Amygdala (tissue), 56 donors: ENCODE data around the gene ALKBH3.
A peak's percentile ranks its signal among the peaks of the same experiment; 100 is the strongest.

Source experiments
- DNase-seq, 56 donors: peaks; one replicate each; lab custom pipeline; 2025; lab: John Stamatoyannopoulos, UW

Gene ALKBH3

DNA sequence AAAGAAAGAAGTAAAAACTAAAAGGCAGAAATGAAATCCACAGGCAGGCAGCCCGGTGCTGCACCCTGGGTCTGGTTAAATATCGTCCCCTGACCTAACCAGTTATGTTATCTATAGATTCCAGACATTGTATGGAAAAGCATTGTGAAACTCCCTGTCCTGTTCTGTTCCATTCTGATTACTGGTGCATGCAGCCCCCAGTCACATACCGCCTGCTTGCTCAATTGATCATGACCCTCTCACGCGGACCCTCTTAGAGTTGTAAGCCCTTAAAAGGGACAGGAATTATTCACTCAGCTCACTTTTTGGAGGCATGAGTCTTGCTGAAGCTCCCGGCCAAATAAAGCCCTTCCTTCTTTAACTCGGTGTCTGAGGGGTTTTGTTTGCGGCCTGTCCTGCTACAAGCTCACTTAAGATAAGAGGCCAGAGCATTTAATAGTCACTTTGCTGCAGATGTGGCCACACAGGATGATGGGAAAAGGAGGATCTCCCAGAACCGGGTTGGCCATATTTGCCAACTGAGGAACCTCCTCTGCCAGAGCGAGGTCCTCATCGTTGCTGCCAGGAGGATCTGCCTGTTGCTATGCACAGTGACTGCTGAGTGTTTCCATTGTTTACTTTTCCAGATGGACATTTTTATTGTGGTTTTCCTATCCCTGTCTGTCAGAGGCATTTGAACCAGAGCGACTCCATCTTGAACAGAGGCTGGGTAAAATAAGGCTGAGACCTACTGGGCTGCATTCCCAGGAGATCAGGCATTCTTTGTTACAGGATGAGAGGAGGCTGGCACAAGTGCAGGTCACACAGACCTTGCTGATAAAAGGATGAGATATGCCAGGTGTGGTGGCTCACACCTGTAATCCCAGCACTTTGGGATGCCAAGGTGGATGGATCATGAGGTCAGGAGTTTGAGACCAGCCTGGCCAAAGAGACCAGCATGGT lies 72.0 kb downstream of the ALKBH3 start:
- DNase-seq = no peak

DNA sequence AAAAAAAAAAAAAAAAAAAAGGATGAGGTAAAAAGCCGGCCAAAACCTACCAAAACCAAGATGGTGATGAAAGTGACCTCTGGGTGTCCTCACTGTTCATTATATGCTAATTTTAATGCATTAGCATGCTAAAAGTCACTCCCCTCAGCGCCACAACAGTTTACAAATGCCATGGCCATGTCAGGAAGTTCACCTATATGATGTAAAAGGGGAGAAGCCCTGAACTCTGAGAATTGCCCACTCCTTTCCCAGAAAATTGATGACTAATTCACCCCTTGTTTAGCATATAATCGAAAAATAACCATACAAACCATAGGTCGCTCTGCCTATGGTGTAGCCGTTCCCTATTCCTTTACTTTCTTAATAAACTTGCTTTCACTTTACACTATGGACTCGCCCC lies 72.9 kb downstream of the ALKBH3 start:
- no peak for DNase-seq

DNA sequence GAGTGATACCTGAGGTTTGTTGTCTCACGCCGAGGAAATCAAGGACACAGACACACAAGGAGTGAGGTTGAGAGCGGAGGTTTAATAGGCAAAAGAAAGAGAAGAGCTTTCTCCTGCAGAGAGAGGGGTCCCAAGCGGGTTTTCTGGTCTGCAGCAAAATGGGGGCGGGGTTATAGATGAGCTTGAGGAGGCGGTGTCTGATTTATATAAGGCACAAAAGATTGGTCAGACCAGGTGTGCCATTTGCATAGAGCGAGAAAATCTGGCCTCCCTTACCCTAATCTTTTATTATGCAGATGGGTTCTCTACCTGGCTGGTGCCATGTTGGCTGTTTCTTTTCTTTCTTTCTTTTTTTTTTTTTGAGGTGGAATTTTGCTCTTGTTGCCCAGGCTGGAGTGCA lies 73.6 kb downstream of the ALKBH3 start:
- no peak for DNase-seq

DNA sequence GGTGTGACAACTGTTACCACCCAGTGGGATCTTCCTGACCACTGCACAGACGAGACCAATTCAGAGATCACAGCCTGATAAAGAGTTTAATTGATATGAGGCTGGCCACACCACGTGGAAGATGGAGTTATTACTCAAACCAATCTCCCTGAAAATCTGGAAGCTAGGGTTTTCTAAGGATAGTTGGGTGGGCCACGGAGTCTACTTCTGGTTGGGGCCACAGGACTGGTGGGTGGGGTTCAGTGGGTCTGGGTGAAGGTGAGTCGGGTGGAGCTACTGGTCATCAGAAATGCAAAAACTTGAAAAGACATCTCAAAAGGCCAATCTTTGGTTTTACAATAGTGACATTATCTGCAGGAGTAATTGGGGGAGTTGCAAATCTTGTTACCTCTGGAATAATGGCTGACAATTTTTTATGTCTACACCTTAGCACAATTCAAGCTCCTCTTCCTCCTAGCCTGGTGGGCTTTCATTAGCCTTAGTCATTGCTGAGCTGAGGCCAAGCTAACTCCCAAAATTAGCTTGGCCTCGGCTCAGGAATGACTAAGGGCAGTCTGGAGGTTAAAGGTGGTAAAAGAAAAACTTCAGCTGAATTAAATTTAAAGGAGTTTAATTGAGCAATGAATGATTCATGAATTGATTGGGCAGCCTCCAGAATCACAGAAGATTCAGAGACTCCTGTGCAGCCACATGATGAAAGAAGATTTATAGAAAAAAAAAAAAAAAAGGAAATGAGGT lies 74.9 kb downstream of the ALKBH3 start:
- no peak for DNase-seq

DNA sequence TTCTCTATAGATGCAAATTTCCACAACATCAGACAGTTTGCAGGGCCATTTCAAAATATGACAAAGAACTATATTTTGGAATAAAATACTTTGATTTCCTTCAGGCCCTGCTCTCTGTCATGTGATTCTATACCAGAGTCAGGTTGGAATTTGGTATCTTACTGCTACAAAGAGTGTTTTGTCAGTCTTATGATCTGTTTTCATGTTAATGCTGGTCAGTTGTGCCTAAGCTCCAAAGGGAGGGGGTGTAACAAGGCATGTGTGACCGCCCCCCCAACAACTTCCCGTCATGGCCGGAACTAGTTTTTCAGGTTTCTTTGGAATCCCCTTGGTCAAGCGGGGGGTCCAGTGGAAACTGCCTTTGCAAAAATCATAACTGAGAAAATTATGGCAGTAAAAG lies 76.9 kb downstream of the ALKBH3 start:
- no peak for DNase-seq

DNA sequence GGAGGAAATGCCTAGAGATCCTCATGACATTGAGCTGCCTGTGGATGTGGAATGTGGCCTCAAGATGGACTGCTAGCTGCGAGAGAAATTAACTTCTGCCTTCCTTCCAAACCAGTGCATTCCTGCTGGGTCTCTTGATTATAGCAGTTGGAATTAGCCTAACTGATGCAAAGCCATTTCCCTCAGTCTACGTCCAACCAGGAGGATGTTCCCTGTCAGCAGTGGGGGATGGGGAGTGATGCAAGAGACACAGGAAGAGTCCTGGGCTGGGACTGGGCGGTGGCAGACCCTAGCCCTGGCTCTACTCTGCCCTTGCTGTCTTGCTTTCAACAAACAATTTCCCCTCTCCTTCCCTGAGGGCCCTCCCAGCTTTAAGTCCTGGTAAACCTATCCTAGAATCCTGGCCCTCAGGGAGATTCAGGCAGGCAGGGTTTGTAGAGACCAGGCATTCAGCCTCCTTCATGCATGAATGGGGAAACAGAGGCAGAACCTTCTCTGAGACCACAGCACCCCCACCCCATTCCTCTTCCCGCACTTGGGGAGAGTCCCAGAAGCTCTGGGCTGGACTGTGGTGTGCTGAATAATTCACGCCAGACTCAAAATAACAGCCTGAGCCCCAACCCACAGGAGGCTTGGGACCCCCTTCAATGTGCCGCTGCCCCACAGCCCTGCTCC lies 78.8 kb downstream of the ALKBH3 start:
- DNase-seq = no peak

DNA sequence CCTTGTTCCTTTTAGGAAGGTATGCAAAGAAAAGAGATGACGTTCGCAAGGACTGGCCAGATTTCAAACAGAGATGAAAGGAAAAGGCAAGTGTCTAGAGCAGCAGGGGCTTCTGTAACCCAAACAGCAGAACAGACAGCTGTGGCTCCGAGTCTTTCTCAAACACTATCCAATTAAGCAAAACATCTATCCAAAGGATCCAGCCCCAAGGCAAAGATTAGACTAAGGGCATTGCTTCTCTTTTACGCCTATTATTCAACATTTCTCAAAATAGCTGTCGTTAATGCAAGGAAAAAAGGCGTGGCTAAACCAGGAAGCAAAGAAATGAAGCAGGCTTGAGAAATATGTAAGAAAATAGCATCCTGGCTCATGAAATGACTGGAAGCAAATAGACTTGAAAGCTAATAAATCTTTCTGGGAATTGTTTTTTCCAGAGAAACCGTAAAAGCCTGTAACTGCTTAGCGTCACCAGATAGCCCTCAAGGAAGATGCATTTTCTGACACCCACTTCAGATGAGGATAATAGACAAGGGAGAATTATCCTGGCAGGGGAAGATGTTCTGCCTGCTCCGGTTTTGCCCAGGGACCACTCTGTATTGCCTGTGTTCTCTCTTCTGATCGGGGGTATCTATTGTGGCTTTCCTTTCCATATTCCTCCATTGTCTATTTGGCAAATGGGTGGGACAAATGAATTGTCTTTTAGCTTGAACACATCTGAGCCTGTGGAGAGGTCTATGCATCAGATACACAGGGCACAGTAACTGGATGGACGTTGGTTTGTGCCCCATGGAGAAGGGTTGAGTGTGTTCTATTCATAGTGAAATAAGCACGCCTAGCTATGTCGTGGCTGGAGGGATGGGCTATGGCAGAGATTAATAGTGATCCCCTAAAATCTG lies 82.0 kb downstream of the ALKBH3 start:
- no peak for DNase-seq

DNA sequence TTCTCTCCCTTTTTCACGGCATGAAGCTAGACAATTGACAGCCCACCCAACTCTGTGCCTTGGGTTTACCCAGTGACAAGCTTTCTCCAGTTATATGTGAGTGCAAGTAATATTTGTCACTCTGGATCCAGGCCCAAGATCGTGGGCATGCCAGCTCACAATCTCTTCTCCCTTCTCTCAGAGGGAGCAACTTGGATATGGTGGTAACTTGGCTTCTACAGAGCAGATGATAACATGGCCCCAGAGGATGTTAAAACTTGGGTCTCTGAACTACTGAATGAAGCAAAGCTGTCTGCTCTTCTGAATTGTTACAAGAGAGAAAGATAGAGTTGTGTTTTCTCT lies 82.6 kb downstream of the ALKBH3 start:
- DNase-seq = no peak

DNA sequence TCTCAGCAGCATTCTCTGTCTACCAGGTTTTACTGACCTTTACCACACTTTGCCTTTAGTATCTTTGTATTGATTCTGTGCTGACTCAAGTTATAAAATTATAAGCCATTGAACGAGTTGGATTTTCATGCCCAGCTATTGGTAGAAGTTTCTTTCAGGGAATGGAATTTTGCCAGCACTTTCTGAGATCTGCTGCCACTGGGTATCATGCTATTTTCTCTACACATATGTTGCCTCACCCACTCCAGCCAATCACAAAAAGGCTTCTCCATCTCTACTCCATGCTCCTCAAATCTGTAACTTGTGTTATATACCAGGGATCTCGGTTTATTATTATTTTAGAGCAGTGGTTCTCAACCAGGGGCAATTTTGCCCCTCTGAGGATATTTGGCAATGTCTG lies 87.0 kb downstream of the ALKBH3 start:
- no peak for DNase-seq

DNA sequence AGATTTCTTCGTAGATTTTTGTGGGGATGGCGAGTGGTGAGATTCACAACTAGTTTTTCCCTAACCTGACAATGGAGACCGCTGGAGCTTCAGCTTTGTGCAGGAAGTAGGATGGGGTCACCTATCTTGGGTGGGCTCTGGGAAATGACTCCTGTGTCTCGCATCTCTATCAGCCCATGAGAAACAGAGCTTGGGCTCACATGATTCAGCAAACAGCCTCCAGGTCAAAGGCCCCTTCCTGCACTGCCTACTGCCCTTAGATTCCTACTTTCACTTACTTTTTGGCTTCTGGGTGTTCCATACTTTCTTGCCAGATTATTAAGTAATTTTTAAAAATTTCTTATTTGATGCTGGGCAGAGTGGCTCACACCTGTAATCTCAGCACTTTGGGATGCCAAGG lies 88.1 kb downstream of the ALKBH3 start:
- no peak for DNase-seq

DNA sequence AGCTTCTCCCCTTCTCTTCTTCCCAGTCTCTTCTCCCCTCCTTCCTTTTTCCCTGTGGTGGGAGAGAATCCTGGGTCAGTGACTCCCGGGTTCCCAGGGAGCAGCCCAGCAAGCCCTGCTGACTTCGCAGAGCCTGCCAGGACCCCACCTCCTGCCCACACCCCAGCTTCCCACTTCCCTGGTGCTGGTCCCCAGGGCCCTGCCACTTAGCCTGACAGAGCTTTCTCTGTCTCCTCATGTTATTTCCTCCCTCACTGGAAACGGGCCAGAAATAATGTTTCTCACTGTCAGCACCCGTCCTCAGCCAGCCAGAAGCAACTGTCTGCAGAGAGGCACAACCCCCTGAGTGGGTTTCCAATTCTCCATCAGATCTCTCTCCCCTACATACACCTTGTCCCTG lies 88.9 kb downstream of the ALKBH3 start:
- peak in 14 of 56 donors; percentile 10 to 46 (median 20) for DNase-seq
